Measurements from ENCODE around the gene TTC3.
A peak's percentile ranks its signal among the peaks of the same experiment; 100 is the strongest.
"Not testable (repeated sequence)": the region's sequence is repeated elsewhere in the genome, so short reads cannot be mapped to it uniquely, and the experiment has no call there.

TTC3 gene

GRCh38 chr21:37219761-37220432 lies 146.8 kb downstream of the TTC3 start:
- H3K4me2 ChIP-seq (ENCODE audit: low read length) = peak overlapping the region; percentile 68
- no peak overlapping the region for H2AFZ ChIP-seq (ENCODE audit: insufficient read depth, low read length, poor library complexity)
- no peaks in the 10 kb centered on the region for H3K79me2 ChIP-seq (ENCODE audit: control insufficient read depth, insufficient read depth, low read length, poor library complexity)
- no peak overlapping the region for H4K8ac ChIP-seq (ENCODE audit: low read depth, low read length)
- no peaks in the 10 kb centered on the region for H3K27me3 ChIP-seq (ENCODE audit: insufficient read depth, low read length)
- no peaks in the 10 kb centered on the region for H3K79me1 ChIP-seq (ENCODE audit: low read length)
- DNase-seq = no peak
- no peak overlapping the region for H3K9ac ChIP-seq (ENCODE audit: low read length)
- H2AK5ac ChIP-seq (ENCODE audit: low read length) = no peak overlapping the region
- H2BK5ac ChIP-seq (ENCODE audit: low read depth, low read length, poor library complexity) = no peak overlapping the region
- H3K18ac ChIP-seq (ENCODE audit: low read length) = no peak overlapping the region
- peaks cover 11 to 13% of the 10 kb centered on the region in 2 experiments for H3K36me3 ChIP-seq (ENCODE audit: control insufficient read depth in 1 of 2, insufficient read depth in 2 of 2, low read length in 2 of 2)
- no peak overlapping the region for H4K91ac ChIP-seq (ENCODE audit: low read depth, low read length)
- H2BK12ac ChIP-seq (ENCODE audit: low read length) = no peak overlapping the region
- no peak overlapping the region for H3K4ac ChIP-seq (ENCODE audit: low read depth, low read length)
- no peak overlapping the region for H3K27ac ChIP-seq (ENCODE audit: low read depth, low read length)
- H3K23ac ChIP-seq (ENCODE audit: low read length) = no peak overlapping the region
- no peak overlapping the region for H3K4me3 ChIP-seq (ENCODE audit: low read depth, low read length)
- no peak overlapping the region for H4K12ac ChIP-seq (ENCODE audit: low read depth, low read length)
- H3K14ac ChIP-seq (ENCODE audit: low read length) = no peak overlapping the region
- peaks cover 0 to 3% of the 10 kb centered on the region in 2 experiments for H3K4me1 ChIP-seq (ENCODE audit: control insufficient read depth in 1 of 2, insufficient read depth in 2 of 2, low read length in 2 of 2)
- peaks cover 8% of the 10 kb centered on the region for H3K9me3 ChIP-seq (ENCODE audit: insufficient read depth, low read depth, low read length)
- no CpG with 5 or more reads among the region's 13 CpGs for WGBS (ENCODE audit: extremely low coverage, insufficient coverage, insufficient read length)
- no peak overlapping the region for H2BK120ac ChIP-seq (ENCODE audit: insufficient read depth, low read length, poor library complexity)

- no CpG with 5 or more reads among the region's 35 CpGs for WGBS (ENCODE audit: extremely low coverage, insufficient coverage, insufficient read length)
Observed at GRCh38 chr21:37220433-37220980, 147.5 kb downstream of the TTC3 start.

GRCh38 chr21:37220981-37221664 lies 148.1 kb downstream of the TTC3 start:
- Histone ChIP-seq H2BK5ac (ENCODE audit: low read depth, low read length, poor library complexity) (no peak overlapping the region), H4K91ac (ENCODE audit: low read depth, low read length) (no peak overlapping the region), H3K4me1 (ENCODE audit: control insufficient read depth in 1 of 2, insufficient read depth in 2 of 2, low read length in 2 of 2) (peaks cover 0 to 3% of the 10 kb centered on the region in 2 experiments), H3K9ac (ENCODE audit: low read length) (no peak overlapping the region), H3K18ac (ENCODE audit: low read length) (no peak overlapping the region), H2AK5ac (ENCODE audit: low read length) (no peak overlapping the region), H3K4me2 (ENCODE audit: low read length) (peak overlapping the region; percentile 68), H3K27me3 (ENCODE audit: insufficient read depth, low read length) (no peaks in the 10 kb centered on the region), H3K9me3 (ENCODE audit: insufficient read depth, low read depth, low read length) (peaks cover 9% of the 10 kb centered on the region), H4K12ac (ENCODE audit: low read depth, low read length) (no peak overlapping the region), H2BK120ac (ENCODE audit: insufficient read depth, low read length, poor library complexity) (no peak overlapping the region), H3K14ac (ENCODE audit: low read length) (no peak overlapping the region), H3K4me3 (ENCODE audit: low read depth, low read length) (peak overlapping the region; percentile 43), H3K79me1 (ENCODE audit: low read length) (no peaks in the 10 kb centered on the region), H3K36me3 (ENCODE audit: control insufficient read depth in 1 of 2, insufficient read depth in 2 of 2, low read length in 2 of 2) (peaks cover 17 to 23% of the 10 kb centered on the region in 2 experiments), H2AFZ (ENCODE audit: insufficient read depth, low read length, poor library complexity) (peak overlapping the region; percentile 13), H2BK12ac (ENCODE audit: low read length) (no peak overlapping the region), H4K8ac (ENCODE audit: low read depth, low read length) (peak overlapping the region; percentile 47), H3K27ac (ENCODE audit: low read depth, low read length) (no peak overlapping the region), H3K23ac (ENCODE audit: low read length) (no peak overlapping the region), H3K79me2 (ENCODE audit: control insufficient read depth, insufficient read depth, low read length, poor library complexity) (no peaks in the 10 kb centered on the region), H3K4ac (ENCODE audit: low read depth, low read length) (no peak overlapping the region)
- peak; percentile 96 for DNase-seq
- no CpG with 5 or more reads among the region's 46 CpGs for WGBS (ENCODE audit: extremely low coverage, insufficient coverage, insufficient read length)

More at GRCh38 chr21:37220433-37220980, 147.5 kb downstream of the TTC3 start:
- Histone ChIP-seq H3K4me2 (ENCODE audit: low read length) (peak overlapping the region; percentile 68), H3K9me3 (ENCODE audit: insufficient read depth, low read depth, low read length) (peaks cover 9% of the 10 kb centered on the region), H3K14ac (ENCODE audit: low read length) (no peak overlapping the region), H2BK5ac (ENCODE audit: low read depth, low read length, poor library complexity) (no peak overlapping the region), H3K27ac (ENCODE audit: low read depth, low read length) (no peak overlapping the region), H3K79me1 (ENCODE audit: low read length) (no peaks in the 10 kb centered on the region), H2AFZ (ENCODE audit: insufficient read depth, low read length, poor library complexity) (peak overlapping the region; percentile 13), H3K18ac (ENCODE audit: low read length) (no peak overlapping the region), H3K23ac (ENCODE audit: low read length) (no peak overlapping the region), H3K36me3 (ENCODE audit: control insufficient read depth in 1 of 2, insufficient read depth in 2 of 2, low read length in 2 of 2) (peaks cover 15 to 18% of the 10 kb centered on the region in 2 experiments), H3K9ac (ENCODE audit: low read length) (no peak overlapping the region), H2AK5ac (ENCODE audit: low read length) (no peak overlapping the region), H3K4ac (ENCODE audit: low read depth, low read length) (no peak overlapping the region), H4K8ac (ENCODE audit: low read depth, low read length) (no peak overlapping the region), H3K27me3 (ENCODE audit: insufficient read depth, low read length) (no peaks in the 10 kb centered on the region), H4K91ac (ENCODE audit: low read depth, low read length) (no peak overlapping the region), H3K4me3 (ENCODE audit: low read depth, low read length) (peak overlapping the region; percentile 43), H3K4me1 (ENCODE audit: control insufficient read depth in 1 of 2, insufficient read depth in 2 of 2, low read length in 2 of 2) (peaks cover 0 to 3% of the 10 kb centered on the region in 2 experiments), H2BK12ac (ENCODE audit: low read length) (no peak overlapping the region), H3K79me2 (ENCODE audit: control insufficient read depth, insufficient read depth, low read length, poor library complexity) (no peaks in the 10 kb centered on the region), H2BK120ac (ENCODE audit: insufficient read depth, low read length, poor library complexity) (no peak overlapping the region), H4K12ac (ENCODE audit: low read depth, low read length) (no peak overlapping the region)
- no peak for DNase-seq

DNA sequence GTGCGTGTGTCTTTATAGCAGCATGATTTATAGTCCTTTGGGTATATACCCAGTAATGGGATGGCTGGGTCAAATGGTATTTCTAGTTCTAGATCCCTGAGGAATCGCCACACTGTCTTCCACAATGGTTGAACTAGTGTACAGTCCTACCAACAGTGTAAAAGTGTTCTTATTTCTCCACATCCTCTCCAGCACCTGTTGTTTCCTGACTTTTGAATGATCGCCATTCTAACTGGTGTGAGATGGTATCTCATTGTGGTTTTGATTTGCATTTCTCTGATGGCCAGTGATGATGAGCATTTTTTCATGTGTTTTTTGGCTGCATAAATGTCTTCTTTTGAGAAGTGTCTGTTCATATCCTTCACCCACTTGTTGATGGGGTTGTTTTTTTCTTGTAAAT lies 149.2 kb downstream of the TTC3 start:
- peaks cover 27 to 33% of the 10 kb centered on the region in 2 experiments for H3K36me3 ChIP-seq (ENCODE audit: control insufficient read depth in 1 of 2, insufficient read depth in 2 of 2, low read length in 2 of 2)
- not testable (repeated sequence) for H3K4me3 ChIP-seq (ENCODE audit: low read depth, low read length); H3K4me1 ChIP-seq (ENCODE audit: control insufficient read depth in 1 of 2, insufficient read depth in 2 of 2, low read length in 2 of 2); H4K8ac ChIP-seq (ENCODE audit: low read depth, low read length); H3K79me2 ChIP-seq (ENCODE audit: control insufficient read depth, insufficient read depth, low read length, poor library complexity); H4K91ac ChIP-seq (ENCODE audit: low read depth, low read length); H2BK5ac ChIP-seq (ENCODE audit: low read depth, low read length, poor library complexity); H3K14ac ChIP-seq (ENCODE audit: low read length); H3K4me2 ChIP-seq (ENCODE audit: low read length); DNase-seq; H3K4ac ChIP-seq (ENCODE audit: low read depth, low read length); H3K18ac ChIP-seq (ENCODE audit: low read length); H2AFZ ChIP-seq (ENCODE audit: insufficient read depth, low read length, poor library complexity); H4K12ac ChIP-seq (ENCODE audit: low read depth, low read length); H2BK12ac ChIP-seq (ENCODE audit: low read length); H3K23ac ChIP-seq (ENCODE audit: low read length); H3K9me3 ChIP-seq (ENCODE audit: insufficient read depth, low read depth, low read length); H3K27ac ChIP-seq (ENCODE audit: low read depth, low read length); H2AK5ac ChIP-seq (ENCODE audit: low read length); H3K79me1 ChIP-seq (ENCODE audit: low read length); H2BK120ac ChIP-seq (ENCODE audit: insufficient read depth, low read length, poor library complexity); H3K27me3 ChIP-seq (ENCODE audit: insufficient read depth, low read length); H3K9ac ChIP-seq (ENCODE audit: low read length)
- no CpG with 5 or more reads among the region's 3 CpGs for WGBS (ENCODE audit: extremely low coverage, insufficient coverage, insufficient read length)

Data from trophoblast cell (in vitro differentiated cells and primary cell).